GM12872 (cell line): Measurements from ENCODE around the gene SDR42E2.

ENCODE experiments used
- TF ChIP-seq, protein P1 (sequence below): IDR thresholded peaks from 3 replicates; pipeline ENCODE4 v1.5.1; 2011; ENCODE audit warnings: low read depth, mild to moderate bottlenecking, low read length, moderate library complexity; ENCODE audit not compliant: insufficient read depth

The SDR42E2 gene

DNA sequence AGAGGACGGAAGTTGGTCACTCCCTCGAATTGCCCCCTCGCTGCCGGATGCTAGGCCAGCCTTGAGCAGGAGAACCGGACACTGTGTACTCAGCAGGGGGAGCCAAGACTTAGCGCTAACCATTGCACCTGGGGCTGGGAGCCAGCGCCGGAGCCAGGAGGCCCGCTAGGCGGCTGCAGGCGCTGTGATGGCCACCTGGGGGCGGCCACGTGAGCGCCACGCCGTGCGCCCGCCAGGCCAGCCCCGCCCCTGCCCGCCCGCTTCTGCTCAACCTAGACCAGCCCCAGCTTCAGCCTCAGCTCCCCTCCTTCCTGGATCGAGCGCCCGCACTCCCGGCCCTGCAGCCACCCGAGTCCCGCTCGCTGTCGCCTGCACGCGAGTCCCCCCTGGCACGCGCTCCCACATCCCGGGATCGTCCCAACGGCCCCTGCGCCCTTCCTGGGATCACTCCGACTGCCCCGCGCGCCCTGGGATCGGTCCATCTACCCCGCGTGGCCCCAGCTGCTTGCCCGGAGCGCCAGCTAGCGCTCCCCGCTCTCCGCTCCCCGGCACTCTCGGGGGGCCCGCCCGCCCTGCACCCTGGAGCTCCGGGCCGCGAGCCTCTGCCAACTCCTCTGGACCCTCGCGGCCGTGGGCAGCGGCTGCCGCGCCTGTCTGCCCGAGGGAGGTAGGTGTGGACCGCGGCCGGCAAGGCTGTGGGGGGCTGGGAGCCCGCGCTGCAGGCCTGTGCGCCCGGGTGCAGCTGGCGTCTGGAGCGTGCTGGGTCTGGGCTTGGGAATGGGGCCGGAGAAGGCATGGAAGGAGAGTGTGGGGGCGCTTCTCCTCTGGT is 43.9 kb downstream of the SDR42E2 start, which contains the start of gene EEF2K:
TSS of gene EEF2K (plus strand) at position 266 of the 829 bp plus-strand sequence. CDS start 19,452 bp downstream, outside the sequence.
- TF ChIP-seq, protein P1, sequence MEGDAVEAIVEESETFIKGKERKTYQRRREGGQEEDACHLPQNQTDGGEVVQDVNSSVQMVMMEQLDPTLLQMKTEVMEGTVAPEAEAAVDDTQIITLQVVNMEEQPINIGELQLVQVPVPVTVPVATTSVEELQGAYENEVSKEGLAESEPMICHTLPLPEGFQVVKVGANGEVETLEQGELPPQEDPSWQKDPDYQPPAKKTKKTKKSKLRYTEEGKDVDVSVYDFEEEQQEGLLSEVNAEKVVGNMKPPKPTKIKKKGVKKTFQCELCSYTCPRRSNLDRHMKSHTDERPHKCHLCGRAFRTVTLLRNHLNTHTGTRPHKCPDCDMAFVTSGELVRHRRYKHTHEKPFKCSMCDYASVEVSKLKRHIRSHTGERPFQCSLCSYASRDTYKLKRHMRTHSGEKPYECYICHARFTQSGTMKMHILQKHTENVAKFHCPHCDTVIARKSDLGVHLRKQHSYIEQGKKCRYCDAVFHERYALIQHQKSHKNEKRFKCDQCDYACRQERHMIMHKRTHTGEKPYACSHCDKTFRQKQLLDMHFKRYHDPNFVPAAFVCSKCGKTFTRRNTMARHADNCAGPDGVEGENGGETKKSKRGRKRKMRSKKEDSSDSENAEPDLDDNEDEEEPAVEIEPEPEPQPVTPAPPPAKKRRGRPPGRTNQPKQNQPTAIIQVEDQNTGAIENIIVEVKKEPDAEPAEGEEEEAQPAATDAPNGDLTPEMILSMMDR, result peak; percentile 82

DNA sequence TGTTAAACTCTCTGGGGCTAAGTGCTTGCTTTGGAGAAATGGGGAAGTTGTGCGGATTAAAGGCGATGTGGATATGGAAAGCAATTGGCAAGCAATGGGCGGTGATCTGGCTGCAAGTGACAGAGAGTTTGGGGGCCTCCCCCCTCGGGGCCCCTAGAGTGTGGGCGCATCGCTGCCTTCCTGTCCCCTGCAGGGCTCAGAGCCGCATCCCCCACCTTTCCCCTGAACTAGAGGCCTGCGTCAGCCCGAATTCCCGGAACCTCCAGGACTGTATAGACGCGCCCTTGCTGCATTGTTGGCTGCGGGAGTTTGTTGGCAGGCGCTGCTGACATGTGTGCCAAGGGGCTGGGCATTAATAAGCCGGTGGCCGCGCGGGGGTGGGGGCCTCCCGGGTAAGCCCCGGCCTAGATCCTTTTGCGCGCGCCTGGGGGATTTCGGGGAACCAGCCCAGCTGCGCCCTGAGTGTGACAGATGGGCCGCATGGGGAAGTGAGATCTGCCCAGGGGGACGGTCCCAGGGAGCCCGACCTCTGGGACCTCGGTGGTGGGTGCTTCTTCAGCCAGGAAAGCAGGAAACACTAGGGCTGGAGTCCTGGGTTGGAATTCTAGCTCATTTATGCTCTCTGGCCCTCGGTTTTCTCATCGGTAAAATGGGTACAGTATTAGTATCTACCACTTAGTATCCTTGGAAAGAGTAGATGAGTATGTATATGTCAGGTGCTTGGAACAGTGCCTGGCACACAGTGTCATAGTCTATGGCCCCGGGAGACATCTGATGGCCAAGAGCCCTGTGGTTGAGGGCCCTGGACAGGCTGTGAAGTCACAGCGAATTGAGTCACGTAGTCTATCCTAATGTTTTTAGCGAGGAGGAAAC is 44.8 kb downstream of the SDR42E2 start:
- TF ChIP-seq, protein P1, result no peak

GRCh38 chr16:22207715-22208360 is 45.5 kb downstream of the SDR42E2 start:
- TF ChIP-seq, protein P1, result no peak

DNA sequence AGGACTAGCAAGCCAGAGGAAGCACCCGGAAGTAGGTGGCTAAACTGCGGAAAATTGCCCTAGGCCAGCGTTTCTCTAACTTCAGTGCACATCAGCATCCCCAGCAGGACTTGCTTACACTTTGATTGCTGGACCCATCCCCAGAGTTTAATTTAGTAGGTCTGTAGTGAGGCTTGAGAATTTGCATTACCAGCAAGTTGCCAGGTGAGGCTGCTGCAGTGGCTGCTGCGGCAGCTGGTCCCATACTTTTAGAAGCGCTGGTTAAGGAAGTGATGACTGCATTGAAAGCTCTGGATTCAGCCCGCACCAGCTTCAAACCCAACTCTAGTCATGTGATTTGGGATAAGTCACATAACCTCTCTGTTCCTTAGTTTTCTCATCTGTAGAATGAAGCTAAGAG is 48.0 kb downstream of the SDR42E2 start:
- TF ChIP-seq, protein P1, result no peak

DNA sequence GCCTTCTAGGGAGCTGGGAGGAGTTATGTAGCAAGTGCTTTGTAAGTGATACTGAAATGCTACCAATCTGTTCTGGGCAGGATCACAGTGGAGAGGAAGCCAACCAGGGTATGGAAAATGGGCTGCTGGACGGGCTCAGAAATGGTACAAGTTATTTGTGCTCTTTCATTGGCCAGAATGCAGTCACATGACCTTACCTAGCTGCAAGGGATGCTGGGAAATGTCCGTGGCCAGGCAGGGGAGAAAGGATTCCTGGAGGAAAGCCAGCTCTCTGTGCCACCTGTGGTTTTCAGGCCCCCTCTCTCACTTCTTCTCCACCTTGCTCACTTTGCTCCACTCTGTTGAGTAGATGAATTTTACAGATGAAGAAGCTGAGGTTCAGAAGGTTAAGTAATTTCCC is 48.5 kb downstream of the SDR42E2 start:
- TF ChIP-seq, protein P1, result no peak

GRCh38 chr16:22213236-22213635 is 50.9 kb downstream of the SDR42E2 start:
- TF ChIP-seq, protein P1, result no peak

DNA sequence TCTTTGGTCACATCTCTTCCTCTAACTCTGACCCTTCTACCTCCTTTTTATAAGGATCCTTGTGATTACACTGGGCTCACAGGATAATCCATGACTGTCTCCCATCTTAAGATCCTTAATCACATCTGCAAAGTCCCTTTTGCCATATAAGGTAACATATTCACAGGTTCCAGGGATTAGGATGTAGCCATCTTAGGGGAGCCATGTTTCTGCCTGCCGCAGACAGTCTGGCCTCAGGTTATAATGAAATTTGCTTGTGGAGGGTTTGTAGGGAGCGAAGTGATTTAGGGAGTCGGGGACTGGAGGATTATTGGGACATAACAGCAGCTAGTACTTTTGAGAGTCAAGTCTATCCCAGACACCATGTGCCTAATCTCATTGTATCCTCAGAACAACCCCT is 51.5 kb downstream of the SDR42E2 start:
- TF ChIP-seq, protein P1, result no peak
